ENCODE results near the gene LCP2.

- TF ChIP-seq RBBP5 (IDR thresholded peaks at IDR 0.05; ENCODE audit: borderline replicate concordance, low read depth, low read length) (no peak), NRF1 (IDR thresholded peaks at IDR 0.05; ENCODE audit: low read depth, low read length) (no peak), USF2 (IDR thresholded peaks at IDR 0.05; ENCODE audit: low read length) (no peak), EP300 (IDR thresholded peaks at IDR 0.05; ENCODE audit: borderline replicate concordance in 1 of 2, low read depth in 2 of 2, low read length in 2 of 2) (no peak), YY1 (IDR thresholded peaks at IDR 0.05; ENCODE audit: low read depth, low read length) (no peak), POU5F1 (IDR thresholded peaks at IDR 0.05; ENCODE audit: low read depth, low read length) (no peak), RAD21 (IDR thresholded peaks at IDR 0.05 in 1 of 2, conservative IDR thresholded peaks at IDR 0.05 in 1 of 2; ENCODE audit: low read depth in 2 of 2, low read length in 2 of 2) (no peak), CTCF (IDR thresholded peaks at IDR 0.05; ENCODE audit: control extremely low read depth in 1 of 3, insufficient read depth in 1 of 3, low read depth in 1 of 3, low read length in 3 of 3) (no peak), POLR2A (IDR thresholded peaks at IDR 0.05; ENCODE audit: control extremely low read depth in 1 of 2, low read depth in 2 of 2, low read length in 2 of 2) (no peak), SUZ12 (IDR thresholded peaks at IDR 0.05; ENCODE audit: low read length) (no peak), TBP (IDR thresholded peaks at IDR 0.05; ENCODE audit: low read depth, low read length) (no peak), CBX5 (IDR thresholded peaks at IDR 0.05; ENCODE audit: low read depth, low read length) (no peak)
Measured at GRCh38 chr5:170283296-170283695, 14.3 kb downstream of the LCP2 start.

Data from H1 (cell line).